Measurements from ENCODE around the gene KIF21B. TPM values are rescaled to one million over a fixed set of nuclear protein-coding genes. Genes with fewer than 3 reads are reported as not detected.

The KIF21B gene
- total RNA-seq, 4 donors from 2014 or later = 0.29 to 11.3 (median 2.4) TPM

- no peak for TF ChIP-seq POLR2A (IDR thresholded peaks at IDR 0.05)
- TF ChIP-seq, protein P1, sequence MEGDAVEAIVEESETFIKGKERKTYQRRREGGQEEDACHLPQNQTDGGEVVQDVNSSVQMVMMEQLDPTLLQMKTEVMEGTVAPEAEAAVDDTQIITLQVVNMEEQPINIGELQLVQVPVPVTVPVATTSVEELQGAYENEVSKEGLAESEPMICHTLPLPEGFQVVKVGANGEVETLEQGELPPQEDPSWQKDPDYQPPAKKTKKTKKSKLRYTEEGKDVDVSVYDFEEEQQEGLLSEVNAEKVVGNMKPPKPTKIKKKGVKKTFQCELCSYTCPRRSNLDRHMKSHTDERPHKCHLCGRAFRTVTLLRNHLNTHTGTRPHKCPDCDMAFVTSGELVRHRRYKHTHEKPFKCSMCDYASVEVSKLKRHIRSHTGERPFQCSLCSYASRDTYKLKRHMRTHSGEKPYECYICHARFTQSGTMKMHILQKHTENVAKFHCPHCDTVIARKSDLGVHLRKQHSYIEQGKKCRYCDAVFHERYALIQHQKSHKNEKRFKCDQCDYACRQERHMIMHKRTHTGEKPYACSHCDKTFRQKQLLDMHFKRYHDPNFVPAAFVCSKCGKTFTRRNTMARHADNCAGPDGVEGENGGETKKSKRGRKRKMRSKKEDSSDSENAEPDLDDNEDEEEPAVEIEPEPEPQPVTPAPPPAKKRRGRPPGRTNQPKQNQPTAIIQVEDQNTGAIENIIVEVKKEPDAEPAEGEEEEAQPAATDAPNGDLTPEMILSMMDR (IDR thresholded peaks at IDR 0.05) = no peak
- no peak overlapping the region for H3K4me3 ChIP-seq
- H3K36me3 ChIP-seq = no peaks in the 10 kb centered on the region
- intact Hi-C loops (cut with DNase I; ENCODE audit: low total_unique reads) = no loop called here
- no peaks in the 10 kb centered on the region for H3K27me3 ChIP-seq
- H3K9me3 ChIP-seq = no peaks in the 10 kb centered on the region
- no peak overlapping the region for H3K27ac ChIP-seq
- H3K4me1 ChIP-seq = no peaks in the 10 kb centered on the region
- no peak for DNase-seq
These were observed 34.8 kb downstream of the KIF21B start for GRCh38 chr1:200988693-200989092.

- intact Hi-C loops (cut with DNase I; ENCODE audit: low total_unique reads) = no loop called here
These were observed 38.0 kb downstream of the KIF21B start for GRCh38 chr1:200985481-200985880.

DNA sequence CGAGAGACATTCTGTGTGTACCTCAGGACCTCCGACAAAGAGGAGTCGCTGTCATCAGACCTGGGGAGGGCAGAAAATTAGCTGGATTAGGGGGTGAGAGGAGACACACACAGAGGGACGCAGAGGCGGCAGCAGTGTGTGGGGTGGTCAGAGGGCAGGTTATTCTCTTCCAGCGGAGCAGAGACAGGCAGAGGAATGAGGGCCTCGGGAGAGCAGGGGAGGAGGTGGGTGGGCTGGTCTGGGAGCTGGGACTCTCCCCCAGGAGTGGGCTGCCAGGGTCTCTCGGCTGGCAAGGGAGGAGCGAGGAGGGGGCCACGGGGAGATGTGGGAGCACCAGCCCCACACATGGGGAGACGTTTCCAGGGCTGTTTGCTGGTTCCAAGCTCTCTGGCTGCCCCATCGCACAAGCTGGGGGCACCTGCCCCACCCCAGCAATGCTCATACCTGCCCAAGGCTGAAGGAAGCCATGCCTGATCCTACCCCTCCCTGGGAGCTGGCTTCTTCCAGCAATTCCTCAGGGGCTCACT lies 40.4 kb downstream of the KIF21B start:
- no peak for TF ChIP-seq POLR2A (IDR thresholded peaks at IDR 0.05)
- TF ChIP-seq, protein P1 (IDR thresholded peaks at IDR 0.05) = no peak
- DNase-seq = no peak
- H3K36me3 ChIP-seq = no peaks in the 10 kb centered on the region
- intact Hi-C loops (cut with DNase I; ENCODE audit: low total_unique reads) = no loop called here
- H3K4me1 ChIP-seq = no peaks in the 10 kb centered on the region
- no peaks in the 10 kb centered on the region for H3K9me3 ChIP-seq
- H3K27me3 ChIP-seq = no peaks in the 10 kb centered on the region
- H3K4me3 ChIP-seq = no peak overlapping the region
- H3K27ac ChIP-seq = no peak overlapping the region

More at GRCh38 chr1:200985481-200985880, 38.0 kb downstream of the KIF21B start:
- TF ChIP-seq POLR2A (IDR thresholded peaks at IDR 0.05) = no peak
- TF ChIP-seq, protein P1 (IDR thresholded peaks at IDR 0.05) = no peak
- no peaks in the 10 kb centered on the region for H3K36me3 ChIP-seq
- no peaks in the 10 kb centered on the region for H3K4me1 ChIP-seq
- H3K4me3 ChIP-seq = no peak overlapping the region
- H3K9me3 ChIP-seq = no peaks in the 10 kb centered on the region
- no peak for DNase-seq
- H3K27me3 ChIP-seq = no peaks in the 10 kb centered on the region
- H3K27ac ChIP-seq = no peak overlapping the region

DNA sequence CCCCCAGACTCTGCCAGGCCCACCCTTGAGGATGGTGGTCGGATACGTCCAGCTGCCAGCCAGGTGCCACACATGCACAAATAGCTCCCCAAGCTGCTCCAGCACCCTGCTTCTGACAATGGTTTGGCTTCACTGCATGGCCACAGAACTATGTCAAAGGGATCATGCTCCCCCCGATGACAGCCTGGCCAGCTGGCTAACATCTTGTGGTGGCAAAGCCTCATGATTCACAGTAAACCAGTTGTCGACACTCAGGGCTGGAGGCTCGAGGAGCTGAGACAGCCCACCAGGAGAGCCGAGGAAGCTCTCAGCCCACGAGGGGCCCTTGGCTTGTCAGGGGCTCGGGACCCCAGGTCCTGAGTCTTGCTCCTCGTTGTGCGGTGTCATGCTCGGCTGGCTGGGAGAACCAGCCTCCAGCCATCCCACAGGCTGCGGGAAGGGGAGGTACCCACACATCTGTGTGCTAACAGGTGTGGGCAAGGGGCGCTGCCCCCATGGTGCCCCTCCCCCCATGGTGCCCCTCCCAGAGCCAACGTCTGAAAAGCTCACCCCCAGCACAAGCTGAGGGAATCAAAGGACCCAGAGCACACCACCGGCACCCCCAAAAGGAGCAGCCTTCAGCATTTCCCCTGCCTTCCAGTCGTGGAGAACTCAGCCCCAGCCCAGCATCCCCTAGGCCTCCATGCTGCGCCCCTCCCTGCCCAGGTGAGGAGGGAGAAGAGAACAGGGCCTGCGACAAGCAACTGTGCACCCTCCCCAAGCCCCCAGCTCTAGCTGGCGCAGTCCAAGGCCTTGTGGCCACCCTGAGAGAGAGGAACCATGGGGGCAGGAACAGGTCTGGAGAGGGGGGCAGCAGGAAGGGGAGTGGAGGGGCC lies 41.2 kb downstream of the KIF21B start:
- Histone ChIP-seq H3K36me3 (no peaks in the 10 kb centered on the region), H3K9me3 (no peaks in the 10 kb centered on the region), H3K27ac (no peak overlapping the region), H3K4me1 (no peaks in the 10 kb centered on the region), H3K4me3 (no peak overlapping the region), H3K27me3 (no peaks in the 10 kb centered on the region)
- TF ChIP-seq, protein P1 (IDR thresholded peaks at IDR 0.05) = no peak
- TF ChIP-seq POLR2A (IDR thresholded peaks at IDR 0.05) = no peak
- intact Hi-C loops (cut with DNase I; ENCODE audit: low total_unique reads) = no loop called here
- DNase-seq = no peak

DNA sequence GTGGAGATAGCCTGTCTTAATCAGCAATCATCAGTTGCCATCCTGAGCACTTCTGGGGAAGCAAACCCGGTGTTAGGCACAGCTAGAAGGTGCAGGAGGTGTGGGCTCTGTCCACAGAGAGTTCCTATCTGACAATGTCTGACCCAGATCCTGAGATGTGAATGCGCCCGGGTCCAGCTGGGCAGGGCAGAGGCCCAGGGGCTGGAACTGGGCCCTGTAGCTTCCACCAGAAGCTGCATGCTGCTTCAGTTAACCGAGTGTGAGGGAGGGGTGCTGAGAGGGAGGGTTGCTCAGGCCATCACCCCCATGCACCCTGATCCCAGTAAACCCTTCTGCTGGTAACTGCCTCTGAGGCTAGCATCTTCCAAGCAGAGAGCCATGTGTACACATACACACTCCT lies 42.2 kb downstream of the KIF21B start:
- Histone ChIP-seq H3K27me3 (no peaks in the 10 kb centered on the region), H3K4me1 (no peaks in the 10 kb centered on the region), H3K4me3 (no peak overlapping the region)

More for the DNA sequence above, 42.2 kb downstream of the KIF21B start:
- H3K9me3 ChIP-seq = no peaks in the 10 kb centered on the region
- H3K27ac ChIP-seq = no peak overlapping the region
- H3K36me3 ChIP-seq = no peaks in the 10 kb centered on the region
- TF ChIP-seq POLR2A (IDR thresholded peaks at IDR 0.05) = no peak
- TF ChIP-seq, protein P1 (IDR thresholded peaks at IDR 0.05) = no peak
- intact Hi-C loops (cut with DNase I; ENCODE audit: low total_unique reads) = no loop called here
- no peak for DNase-seq

Data from uterus (tissue), 4 donors.